Posterior vena cava (tissue), 2 donors: ENCODE measurements around the gene MUC4. TPM values are rescaled to one million over a fixed set of nuclear protein-coding genes. Genes with fewer than 3 reads are reported as not detected.
"Not testable (repeated sequence)": the region's sequence is repeated elsewhere in the genome, so short reads cannot be mapped to it uniquely, and the experiment has no call there.

Experiments
- DNase-seq: peaks from one replicate; pipeline ENCODE4 v3.0.0-alpha.2; 2020; ENCODE audit warnings: low spot score
- intact Hi-C, 2 donors: fragments of 100-400 bp; cut with DNase I; formaldehyde crosslinking; loops; one replicate each; pipeline versions ENCODE4 v1.14.1 to v1.14.2; 2022 to 2023
- total RNA-seq, 2 donors: library from RNA; stranded (reverse); fragmentation: NEBNext Ultra II Directional; extraction: Animal tissue kit (Norgen Biotek cat#: 25700); gene quantifications; one replicate each; pipeline ENCODE4 v1.2.1, GENCODE V29; 2021
- donor health status: DM: yes; HTN: yes; CAD: no.
- donor health status: DM: yes; HTN: yes; CAD: no.

MUC4 gene
- total RNA-seq, 2 donors from 2014 or later = not detected

DNA sequence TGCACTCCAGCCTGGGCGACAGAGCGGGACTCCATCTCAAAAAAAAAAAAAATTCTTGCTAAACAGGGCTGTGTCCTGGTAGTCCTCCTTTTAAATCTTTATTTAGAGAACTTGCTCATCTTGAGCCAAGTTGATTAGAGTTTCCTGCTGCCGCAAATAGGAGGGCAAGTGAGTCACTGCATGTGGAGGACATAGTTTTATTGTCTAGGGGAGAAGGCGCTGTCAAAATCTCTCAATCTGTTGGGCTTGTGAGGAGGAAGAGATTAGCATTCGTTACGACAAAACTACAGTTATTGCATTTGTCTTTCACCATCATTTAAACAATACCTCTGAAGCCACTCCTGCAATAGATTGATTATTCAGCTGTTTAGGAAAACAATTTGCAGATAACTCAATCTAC lies 11.5 kb downstream of the MUC4 start:
- DNase-seq = no peak
- intact Hi-C loops = no loop called here

DNA sequence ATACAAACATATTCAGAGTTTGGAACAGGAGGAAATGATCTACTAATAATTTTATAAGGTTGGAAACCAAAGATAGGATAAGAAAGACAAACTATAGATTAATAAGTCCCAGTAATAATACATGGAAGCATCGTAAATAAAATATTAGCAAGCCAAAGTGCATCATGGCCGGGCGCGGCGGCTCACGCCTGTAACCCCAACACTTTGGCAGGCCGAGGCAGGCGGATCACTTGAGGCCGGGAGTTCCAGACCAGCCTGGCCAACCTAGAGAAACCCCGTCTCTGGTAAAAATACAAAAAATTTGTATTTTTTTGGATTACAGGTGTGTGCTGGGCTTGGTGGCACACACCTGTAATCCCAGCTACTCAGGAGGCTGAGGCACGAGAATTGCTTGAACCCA lies 14.9 kb downstream of the MUC4 start:
- DNase-seq = no peak
- intact Hi-C loops = no loop called here

- DNase-seq = no peak
- intact Hi-C loops = no loop called here
These were observed 17.0 kb downstream of the MUC4 start for GRCh38 chr3:195794708-195795107.

- DNase-seq, intact Hi-C loops: not testable (repeated sequence)
These were observed 19.1 kb downstream of the MUC4 start for GRCh38 chr3:195792621-195793020.

- intact Hi-C loops = no loop called here
- DNase-seq = no peak
These were observed 20.8 kb downstream of the MUC4 start for GRCh38 chr3:195790901-195791300.

- intact Hi-C loops = no loop called here
- no peak for DNase-seq
These were observed 22.8 kb downstream of the MUC4 start for GRCh38 chr3:195788711-195789581.

GRCh38 chr3:195785781-195786405 lies 25.8 kb downstream of the MUC4 start:
- intact Hi-C loops, DNase-seq: not testable (repeated sequence)

GRCh38 chr3:195784031-195784430 lies 27.7 kb downstream of the MUC4 start:
- DNase-seq, intact Hi-C loops: not testable (repeated sequence)

- DNase-seq, intact Hi-C loops: not testable (repeated sequence)
These were observed 30.5 kb downstream of the MUC4 start for GRCh38 chr3:195781236-195781635.

DNA sequence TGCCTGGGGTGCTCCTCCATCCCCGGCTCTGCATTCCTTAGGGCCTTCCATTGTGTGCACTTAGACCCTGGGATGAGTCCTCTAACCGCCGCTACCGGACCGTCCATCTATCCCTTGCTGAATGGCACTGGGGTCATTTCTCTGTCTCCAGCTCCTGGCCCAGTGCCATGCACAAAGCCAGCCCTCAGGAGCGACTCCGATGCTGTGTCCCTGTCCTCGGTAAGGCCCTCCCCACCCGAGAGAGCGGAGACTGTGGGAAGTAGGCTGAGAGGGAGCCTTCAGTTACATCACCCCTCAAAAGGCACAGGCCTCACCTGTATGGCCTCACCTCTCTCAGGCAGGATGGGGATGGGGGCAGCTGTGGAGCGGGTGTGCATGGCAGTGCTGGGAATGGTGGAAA lies 33.8 kb downstream of the MUC4 start:
- intact Hi-C loops = no loop called here
- no peak for DNase-seq

DNA sequence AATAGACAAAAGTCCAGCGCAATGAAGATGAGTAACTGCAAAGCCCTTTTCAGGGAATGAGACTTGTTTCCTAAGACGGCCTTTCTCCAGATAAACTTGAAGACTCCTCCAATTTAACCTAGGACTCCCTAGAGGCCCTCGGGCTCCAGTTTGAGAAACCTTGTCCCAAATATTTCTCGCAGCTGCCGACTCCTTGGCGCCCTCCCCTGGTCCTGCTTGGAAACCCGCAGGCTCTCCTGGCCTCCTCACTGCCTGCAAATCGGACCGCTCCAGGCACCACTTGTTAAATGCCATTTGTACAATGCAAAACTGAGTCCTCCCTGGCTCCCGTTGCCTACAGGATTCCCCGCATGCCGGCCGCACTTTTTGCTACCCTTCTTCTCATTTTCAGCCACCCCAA lies 36.8 kb downstream of the MUC4 start:
- intact Hi-C loops = no loop called here
- no peak for DNase-seq

- intact Hi-C loops = no loop called here
- no peak for DNase-seq
These were observed 37.7 kb downstream of the MUC4 start for GRCh38 chr3:195773956-195774537.

GRCh38 chr3:195771646-195772300 lies 40.0 kb downstream of the MUC4 start:
- no peak for DNase-seq
- intact Hi-C loops = no loop called here

DNA sequence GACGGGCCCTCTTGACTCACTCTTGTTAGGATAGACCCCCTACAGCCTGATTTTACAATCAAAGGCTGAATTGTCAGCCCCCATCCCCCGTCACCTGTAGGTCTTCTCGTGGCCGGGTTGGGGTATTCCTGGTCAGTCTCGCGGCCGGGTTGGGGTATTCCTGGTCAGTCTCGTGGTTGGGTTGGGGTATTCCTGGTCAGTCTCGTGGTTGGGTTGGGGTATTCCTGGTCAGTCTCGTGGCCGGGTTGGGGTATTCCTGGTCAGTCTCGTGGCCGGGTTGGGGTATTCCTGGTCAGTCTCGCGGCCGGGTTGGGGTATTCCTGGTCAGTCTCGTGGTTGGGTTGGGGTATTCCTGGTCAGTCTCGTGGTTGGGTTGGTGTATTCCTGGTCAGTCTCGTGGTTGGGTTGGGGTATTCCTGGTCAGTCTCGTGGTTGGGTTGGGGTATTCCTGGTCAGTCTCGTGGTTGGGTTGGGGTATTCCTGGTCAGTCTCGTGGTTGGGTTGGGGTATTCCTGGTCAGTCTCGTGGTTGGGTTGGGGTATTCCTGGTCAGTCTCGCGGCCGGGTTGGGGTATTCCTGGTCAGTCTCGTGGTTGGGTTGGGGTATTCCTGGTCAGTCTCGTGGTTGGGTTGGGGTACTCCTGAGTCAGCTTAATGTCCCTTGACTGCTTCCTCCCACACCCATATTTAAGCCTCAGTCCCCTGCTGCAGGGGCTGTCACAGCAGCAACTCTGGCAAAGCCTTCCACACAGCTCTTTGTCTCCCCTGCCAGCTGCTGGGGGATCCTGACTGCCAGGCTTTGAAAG lies 40.7 kb downstream of the MUC4 start:
- intact Hi-C loops, DNase-seq: not testable (repeated sequence)

DNA sequence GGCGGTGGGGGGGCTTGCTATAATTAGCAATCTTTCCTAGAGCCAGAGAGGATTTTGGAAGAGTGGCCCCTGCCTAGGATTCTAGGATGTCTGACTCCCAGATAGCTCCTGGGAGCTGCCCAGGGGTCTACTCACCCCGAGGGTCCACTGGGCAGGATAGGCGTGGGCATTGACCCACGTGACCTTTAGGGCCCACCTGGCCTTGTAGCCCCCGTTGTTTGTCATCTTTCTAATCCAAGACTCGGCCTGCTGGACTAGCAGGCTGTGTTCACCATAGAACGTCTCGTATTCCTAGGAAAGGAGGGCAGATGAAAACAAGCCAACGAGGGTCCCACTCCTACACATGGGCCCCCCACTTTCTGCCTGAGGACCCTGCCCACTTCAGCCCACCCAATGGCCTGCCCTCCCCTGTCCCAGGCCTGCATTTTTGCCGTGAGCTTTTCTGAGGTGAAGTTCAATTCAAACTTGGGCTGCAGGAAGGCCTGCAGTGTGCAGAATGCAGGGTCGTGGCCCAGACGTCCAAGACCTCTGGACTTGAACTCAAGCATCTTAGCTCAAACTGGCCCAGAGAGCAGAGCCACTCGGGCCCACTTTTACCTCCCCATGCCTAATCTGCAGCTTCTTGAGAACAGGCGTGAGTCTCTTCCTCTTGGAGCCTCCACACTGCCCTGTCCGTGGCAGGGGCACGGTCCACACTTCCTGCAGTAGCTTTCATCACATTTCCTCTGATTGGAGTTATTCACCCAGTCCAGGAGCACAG lies 41.5 kb downstream of the MUC4 start:
- DNase-seq = peak; percentile 68
- intact Hi-C loops = no loop called here

- peak; percentile 62 for DNase-seq
- intact Hi-C loops = no loop called here
These were observed 42.2 kb downstream of the MUC4 start for GRCh38 chr3:195769551-195769950.

GRCh38 chr3:195768831-195769303 lies 42.9 kb downstream of the MUC4 start:
- intact Hi-C loops = no loop called here

GRCh38 chr3:195768414-195768813 lies 43.3 kb downstream of the MUC4 start:
- intact Hi-C loops = no loop called here
- DNase-seq = no peak

More at GRCh38 chr3:195768831-195769303, 42.9 kb downstream of the MUC4 start:
- peak; percentile 76 for DNase-seq
